Fibroblast of skin of right quadriceps (primary cell): ENCODE results near the gene FAM228B.
"Not testable (repeated sequence)": the region's sequence is repeated elsewhere in the genome, so short reads cannot be mapped to it uniquely, and the experiment has no call there.

ENCODE experiments used
- DNase-seq: peaks from one replicate; pipeline ENCODE4 v3.0.0-alpha.2; 2013

FAM228B gene

DNA sequence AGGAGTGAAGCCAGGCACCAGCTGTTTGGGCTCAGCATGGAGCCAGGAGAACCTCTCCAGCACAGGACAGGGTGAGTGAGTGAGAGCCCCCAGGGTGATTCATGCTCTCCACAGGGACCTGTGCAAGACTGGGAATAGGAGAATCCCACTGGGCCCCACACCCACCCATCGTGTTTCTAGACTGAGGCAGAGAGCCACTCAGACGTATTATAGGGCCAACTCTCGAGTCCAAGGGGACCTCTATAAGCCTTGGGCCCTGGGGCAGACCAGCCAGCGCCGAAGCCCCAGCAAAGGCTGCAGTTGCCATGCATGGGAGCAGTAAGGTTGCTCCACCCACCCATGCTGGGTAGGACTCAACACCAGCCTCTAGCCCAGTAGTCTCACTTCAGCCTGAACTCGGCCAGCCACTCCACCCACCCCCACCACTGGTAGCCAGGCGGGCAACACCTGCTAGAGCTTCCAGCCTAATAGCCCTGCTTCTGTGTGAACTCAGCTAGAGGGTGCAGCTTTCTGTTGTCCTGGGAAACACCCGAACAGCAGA, 19.1 kb upstream of the FAM228B start:
- DNase-seq, result no peak

DNA sequence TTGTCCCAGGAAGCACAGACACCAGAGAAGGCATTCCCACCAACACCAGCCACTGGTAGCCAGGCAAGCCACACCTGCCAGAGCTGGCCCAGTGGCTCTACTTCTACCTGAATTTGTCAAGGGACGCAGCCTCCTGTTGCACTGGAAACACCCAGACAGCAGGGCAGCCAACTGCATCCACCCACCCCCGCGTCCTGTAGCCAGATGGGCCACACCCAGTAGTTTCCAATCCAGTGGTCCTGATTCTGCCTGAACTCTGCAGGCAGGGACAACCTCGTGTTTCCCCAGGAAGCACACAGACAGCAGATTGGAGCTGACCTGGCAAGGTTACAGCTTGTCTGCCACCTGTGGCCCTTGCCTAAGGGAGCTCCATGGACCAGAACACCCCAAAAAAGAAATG, 18.4 kb upstream of the FAM228B start:
- DNase-seq, result no peak

DNA sequence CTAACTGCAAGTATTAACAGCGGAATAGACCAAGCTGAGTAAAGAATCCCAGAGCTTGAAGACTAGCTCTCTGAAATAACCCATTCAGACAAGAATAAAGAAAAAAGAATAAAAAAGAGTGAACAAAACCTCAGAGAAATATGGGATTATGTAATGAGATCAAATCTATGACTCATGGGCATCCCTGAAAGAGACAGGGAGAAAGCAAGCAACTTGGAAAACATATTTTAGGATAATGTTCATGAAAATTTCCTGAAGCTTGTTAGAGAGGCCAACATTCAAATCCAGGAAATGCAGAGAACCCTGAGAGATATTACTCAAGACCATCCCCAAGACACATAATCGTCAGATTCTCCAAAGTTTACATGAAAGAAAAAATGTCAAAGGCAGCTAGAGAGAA, 17.5 kb upstream of the FAM228B start:
- DNase-seq, result peak; percentile 41

DNA sequence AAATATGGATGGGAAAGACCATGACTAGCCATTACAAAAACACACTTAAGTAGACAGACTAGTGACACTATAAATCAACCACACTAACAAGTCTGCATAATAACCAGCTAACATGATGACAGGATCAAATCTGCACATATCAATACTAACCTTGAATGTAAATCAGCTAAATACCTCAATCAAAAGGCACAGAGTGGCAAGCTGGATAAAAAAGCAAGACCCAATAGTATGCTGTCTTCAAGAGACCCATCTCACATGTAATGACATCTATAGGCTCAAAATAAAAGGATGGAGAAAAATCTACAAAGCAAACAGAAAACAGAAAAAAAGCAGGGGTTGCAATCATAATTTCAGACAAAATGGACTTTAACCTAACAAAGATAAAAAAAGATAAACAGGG, 16.5 kb upstream of the FAM228B start:
- DNase-seq, result no peak

DNA sequence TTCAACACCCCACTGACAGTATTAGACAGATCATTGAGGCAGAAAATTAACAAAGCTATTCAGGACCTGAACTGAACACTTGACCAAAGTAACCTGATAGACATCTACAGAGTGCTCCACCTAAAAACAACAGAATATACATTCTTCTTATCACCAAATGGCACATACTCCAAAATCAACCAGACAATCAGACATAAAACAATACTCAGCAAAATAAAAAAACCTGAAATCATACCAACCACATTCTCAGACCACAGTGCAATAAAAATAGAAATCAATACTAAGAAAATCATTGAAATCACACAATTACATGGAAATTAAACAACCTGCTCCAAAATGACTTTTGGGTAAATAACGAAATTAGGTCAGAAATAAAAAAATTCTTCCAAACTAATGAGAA, 15.9 kb upstream of the FAM228B start:
- no peak for DNase-seq

DNA sequence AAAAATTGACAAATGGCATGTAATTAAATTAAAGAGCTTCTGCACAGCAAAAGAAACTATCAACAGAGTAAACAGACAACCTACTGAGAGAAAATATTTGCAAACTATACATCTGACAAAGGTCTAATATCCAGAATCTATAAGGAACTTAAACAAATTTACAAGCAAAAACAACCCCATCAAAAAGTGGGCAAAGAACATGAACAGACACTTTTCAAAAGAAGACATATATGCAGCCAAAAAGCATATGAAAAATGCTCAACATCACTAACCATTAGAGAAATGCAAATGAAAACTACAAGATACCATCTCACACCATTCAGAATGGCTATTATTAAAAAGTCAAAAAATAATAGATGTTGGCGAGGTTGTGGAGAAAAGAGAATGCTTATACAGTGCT, 13.8 kb upstream of the FAM228B start:
- DNase-seq, result not testable (repeated sequence)

DNA sequence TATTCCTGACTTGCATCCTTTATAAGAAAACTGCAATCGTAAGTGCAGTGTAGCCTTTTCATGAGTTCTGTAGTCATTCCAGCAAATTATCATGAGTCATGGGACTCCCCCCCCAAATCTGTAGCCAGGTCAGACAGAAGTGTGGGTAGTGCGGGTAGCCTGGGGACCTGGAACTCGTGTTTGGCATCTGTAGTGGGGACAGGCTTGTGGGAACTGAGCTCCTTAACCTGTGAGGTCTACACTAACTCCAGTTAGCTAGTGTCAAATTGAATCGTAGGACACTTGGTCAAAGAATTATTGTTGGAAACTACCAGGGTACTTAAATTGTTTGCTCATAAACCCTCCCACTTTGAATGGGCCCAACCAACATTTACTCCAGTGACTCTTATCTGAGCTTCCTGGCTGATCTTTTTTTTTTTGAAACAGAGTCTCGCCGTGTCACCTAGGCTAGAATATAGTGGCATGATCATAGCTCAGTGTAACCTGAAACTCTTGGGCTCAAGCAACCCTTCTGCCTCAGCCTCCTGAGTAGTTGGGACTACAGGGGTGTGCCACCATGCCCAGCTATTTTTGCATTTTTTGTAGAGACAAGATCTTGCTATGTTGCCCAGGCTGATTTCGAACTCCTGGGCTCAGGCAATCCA, 12.5 kb upstream of the FAM228B start:
- no peak for DNase-seq

DNA sequence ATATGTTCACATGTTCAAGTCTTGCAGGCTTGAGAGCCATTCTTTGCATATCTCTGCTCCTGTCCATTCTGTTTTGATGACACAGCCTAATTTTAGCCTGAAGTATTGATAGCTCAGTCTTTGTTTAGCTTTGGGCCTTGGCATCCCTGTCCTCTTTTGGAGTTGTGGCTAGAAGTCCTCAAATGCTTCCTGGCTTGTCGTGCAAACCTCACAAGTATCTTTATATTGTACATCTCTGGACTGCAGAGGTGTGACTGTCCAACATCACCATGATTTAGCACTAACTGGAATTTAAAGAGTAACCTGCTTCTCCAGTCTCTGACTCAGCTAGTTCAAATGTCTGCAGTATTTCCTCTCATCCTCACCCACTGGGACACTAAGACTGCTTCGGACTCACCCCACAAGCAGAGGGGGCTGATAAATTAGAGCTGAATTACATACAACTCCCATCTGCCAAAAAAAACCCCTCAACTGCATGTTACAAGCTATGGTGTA, 11.8 kb upstream of the FAM228B start:
- peak; percentile 60 for DNase-seq

DNA sequence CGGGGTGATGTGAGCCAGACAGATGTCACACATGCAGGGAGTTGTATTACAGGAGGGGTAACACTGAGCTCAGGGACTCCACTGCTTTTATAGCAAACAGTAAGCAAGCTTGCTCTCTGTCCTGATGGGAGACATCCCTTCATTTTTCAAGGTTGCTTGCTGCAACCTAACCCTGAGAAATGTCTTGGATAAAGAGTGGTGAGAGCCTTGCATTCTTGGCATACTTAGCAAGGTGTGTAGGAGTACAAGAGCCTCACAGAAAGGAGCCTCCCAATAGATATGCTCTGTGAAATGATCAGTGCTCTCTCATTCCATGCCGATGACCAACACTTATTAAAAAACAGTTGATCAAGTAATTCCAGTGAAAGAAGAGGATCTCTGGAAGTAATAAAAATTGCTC, 8.2 kb upstream of the FAM228B start:
- DNase-seq, result peak; percentile 51

DNA sequence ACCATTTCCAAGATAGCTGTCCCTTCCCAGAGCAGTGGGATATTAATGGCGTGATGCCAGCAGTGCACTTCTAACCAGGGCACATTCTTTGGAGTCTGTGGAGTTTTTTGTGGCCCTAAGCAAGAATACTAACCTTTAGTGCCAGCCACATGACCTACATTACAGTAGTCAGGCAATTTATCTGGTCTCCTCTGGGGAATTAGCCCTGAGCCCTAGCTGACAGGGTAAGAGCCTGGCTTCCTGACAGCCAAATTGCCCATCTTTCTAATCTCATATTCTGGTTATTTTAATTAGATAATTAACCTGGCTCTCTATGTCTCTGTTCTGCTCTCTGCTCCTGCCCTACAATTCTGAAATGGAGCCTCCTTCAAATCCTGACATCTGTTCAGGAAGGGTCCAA, 5.4 kb upstream of the FAM228B start:
- DNase-seq, result no peak

DNA sequence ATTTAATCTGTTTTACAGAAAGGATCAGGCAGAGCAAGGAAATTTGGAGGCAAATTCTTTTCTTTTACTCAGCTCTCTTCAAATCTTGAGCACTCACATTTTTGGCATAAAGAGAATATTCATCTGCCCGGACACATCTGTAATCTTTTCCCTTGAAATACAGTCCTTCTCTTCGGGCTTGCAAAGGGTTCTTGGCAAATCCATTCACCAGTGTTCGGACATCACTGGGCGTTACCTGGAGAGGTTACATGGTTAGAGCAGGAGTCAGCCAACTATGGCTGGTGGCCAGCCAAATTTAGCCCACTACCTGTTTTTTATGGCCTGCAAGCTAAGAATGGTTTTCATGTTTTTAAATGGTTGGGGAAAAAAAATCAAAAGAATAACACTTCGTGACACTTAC, 2.2 kb upstream of the FAM228B start:
- DNase-seq, result no peak

DNA sequence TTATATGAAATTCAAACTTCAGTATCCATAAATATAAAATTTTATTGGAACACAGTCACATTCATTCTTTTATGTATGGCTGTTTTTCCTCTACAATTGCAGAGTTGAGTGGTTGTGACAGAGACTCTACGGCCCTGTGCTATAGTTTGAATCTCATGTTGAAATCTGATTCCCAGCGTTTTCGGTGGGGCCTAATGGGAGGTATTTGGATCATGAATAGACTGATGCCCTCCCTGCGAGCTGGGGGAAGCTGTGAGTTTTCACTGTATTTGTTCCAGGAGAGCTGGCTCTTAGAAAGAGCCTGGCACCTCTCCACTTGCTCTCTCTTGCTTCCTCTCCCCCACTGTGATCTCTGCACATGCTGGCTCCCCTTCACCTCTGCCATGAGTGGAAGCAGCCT, 1.8 kb upstream of the FAM228B start:
- DNase-seq, result no peak

DNA sequence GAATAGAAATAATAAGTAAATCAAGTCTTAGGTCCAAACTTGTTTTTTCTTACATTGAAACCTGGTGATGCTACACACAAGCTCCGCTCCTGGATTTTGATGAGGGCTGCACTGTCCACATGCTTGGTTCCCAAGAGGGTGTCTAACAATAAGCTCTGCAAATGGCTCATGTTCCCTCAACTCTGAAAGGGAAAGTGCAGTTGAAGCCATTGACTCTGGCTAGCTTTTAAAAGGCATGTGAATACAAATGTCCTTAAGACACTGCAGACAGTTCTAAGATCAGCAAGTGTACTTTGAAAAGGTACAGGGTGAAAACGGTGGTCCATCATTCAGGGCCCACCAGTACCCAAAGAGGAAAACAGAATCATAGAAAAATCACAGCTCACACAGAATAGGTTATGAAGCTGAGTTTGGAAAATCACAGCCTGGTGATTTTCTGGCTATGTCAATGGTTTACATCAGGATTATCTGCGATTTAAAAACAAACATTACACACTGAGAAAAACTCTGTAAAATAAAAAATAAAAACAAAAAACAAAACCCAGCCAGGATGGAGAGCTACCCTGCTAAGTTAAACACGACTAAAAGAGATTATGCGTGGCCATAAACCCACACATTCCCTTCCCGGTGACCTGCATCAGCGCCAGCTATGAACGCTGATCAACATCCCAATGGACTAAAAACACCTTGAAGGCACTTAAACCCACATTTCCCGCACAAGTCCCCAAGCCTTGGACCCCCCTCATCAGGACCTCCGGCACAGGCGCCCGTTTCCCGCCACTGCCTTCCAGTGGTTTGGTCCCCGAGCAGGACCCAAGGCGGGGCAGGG, 689 bp upstream of the FAM228B start:
- DNase-seq, result no peak

DNA sequence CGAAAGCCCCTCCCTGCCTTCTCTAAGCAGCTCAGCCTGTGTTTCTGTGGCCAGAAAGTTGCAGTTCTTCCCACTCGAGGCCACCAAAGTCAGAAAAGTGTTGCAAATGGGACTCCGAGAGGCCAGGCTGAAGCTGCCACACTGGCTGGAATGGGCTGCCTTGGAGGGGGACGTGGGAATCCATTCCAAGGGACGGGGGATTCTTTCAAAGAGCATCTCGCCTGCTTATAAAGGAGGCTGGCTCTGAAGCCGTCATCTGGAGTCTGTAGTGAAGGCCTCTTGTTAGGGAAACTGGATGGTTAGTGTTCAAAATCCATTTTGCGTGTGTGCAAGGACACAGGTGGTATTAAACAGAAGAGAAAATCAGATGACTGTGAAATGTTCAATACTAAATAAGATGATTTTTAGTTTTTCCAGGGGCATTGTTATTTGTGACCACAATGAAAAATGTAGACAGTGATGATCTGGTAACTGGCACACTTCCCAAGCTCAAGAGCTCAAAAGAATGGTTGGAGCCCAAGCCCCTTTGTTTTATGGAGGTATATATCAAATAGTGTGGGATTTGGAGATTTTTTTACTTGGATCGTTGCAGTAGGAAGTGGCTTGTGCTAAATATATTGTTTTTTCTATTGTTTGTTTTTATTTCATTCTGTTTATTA, 782 bp downstream of the FAM228B start:
- peak; percentile 39 for DNase-seq

DNA sequence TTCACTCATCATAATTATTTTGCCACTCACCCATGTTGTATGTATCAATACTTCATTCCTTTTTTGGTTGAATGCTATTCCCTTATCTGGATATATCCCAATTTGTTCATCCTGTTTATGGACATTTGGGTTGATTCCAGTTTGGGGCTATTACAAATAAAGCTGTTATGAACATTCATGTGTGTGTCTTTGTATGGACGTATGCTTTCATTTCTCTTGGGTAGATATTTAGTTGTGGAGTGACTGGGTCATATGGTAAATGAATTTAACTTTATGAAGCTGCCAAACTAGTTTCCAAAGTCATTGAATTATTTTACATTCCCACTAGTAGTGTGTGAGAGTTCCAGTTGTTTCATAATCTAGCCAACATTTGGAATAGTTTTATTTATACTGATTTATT, 2.7 kb downstream of the FAM228B start:
- DNase-seq, result no peak

DNA sequence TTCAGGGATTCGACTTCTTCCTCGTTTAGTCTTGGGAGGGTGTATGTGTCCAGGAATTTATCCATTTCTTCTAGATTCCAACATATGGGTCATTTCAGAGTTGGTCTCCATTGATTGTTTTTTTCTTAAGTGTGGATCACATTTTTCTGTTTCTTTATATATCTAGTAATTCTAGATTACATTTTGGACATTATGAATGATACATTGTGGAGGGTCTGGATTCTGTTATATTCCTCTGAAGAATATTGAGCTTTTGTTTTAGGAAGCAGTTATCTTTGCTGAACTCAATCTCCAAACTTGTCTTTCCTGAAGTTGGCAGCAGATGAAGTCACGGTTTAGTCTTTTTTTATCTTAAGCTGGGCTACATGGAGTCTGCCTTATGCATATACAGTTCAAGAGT, 9.3 kb downstream of the FAM228B start:
- no peak for DNase-seq

DNA sequence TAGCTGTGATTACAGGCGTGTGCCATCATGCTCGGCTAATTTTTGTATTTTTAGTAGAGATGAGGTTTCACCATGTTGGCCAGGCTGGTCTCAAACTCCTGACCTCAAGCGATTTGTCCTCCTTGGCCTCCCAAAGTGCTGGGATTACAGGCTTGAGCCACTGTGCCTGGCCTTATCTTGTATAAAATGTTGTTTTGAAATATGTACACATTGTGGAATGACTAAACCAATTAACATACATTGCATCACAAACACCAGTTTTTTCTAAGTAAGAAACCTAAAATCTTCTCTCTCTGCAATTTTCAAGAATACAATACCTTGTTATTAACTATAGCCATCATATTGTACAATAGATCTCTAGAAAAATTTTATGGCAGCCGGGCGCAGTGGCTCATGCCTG, 17.0 kb downstream of the FAM228B start:
- DNase-seq, result not testable (repeated sequence)

DNA sequence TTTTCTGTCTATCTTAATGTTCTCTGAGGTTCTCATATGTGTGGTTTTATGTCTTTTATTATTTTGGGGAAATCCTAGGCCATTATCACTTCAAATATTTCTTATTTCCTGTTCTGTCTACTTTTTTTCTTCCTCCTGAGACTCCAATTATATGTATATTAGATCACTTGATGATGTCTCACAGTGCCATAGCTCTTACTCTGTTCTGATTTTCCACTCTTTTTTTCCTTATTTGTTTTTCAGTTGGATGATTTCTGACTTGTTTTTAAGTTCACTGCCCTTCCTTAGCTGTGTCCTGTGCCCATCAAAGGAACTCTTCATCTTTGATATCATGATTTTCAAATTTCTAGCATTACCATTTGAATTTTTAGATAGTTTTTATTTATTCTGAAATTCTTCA, 24.1 kb downstream of the FAM228B start:
- DNase-seq, result no peak

DNA sequence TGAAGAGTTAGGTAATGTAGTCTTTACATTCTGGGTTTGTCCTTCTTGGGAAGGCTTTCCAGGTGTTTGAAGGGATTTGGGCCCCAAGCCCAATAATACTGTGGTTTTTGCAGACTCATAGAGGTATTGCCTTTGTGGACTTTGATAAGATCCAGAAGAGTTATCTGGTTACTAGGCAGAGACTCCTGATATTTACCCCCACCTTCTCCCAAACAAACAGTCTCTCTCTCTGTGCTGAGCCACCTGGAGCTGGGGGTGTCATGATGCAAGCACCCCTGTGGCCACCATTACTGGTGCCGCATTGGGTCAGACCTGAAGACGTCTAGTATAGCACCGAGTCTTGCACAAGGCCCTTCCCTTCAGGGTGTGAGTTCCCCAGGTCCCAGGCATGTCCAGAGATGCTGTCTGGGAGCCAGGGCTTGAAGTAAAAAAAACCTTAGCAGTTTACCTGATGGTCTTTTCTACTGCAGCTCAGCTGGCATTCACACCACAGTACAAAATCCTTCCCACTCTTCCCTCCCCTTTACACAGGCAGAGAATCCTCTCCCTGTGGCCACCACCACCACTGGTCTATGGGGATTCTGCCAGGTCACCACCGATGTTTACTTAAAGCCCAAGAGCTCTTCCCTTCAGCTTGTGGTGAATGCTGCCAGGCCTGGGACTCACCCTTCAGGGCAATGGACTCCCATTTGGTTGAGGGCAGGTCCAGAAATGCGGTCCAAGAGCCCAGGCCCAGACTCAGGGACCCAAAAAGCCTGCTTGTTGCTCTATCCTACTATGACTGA, 29.3 kb downstream of the FAM228B start:
- no peak for DNase-seq

DNA sequence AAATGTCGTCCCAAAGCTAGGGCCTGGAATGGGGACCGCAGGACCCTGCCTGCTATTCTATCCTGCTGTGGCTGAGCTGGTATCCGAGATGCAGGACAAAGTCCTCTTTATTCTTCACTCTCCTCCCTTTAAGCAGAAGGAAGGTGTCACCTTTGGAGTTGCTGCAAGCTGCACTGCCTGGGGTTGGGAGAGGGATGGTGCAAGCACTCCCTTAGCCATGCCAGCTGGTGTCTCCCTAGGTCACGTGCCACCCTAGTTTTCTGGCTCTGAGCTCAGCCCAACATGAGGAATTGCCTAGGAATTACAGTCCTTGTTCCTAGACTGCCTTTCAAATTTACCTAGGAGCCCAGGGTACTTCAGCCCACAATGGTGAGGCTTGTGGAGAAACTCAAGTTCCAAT, 30.2 kb downstream of the FAM228B start:
- DNase-seq, result no peak

DNA sequence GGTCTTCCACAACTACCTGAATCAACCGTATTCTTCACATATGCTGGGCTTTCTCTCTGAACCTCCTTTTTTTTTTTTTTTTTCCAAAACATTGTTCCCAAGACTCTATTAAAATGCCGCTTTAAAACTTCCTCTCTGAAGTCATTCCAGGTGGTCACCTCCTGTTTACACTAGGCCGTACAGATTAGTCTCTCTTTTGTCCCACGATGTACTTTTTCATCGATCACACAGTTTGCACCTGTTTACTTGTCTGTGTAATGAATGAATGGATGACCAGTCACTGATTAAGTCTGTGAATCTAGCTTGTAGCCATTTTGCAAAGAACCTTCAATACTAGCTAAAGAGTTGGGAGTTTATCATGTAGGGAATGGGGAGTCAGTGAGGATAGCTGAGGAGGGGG, 34.9 kb downstream of the FAM228B start:
- DNase-seq, result no peak

DNA sequence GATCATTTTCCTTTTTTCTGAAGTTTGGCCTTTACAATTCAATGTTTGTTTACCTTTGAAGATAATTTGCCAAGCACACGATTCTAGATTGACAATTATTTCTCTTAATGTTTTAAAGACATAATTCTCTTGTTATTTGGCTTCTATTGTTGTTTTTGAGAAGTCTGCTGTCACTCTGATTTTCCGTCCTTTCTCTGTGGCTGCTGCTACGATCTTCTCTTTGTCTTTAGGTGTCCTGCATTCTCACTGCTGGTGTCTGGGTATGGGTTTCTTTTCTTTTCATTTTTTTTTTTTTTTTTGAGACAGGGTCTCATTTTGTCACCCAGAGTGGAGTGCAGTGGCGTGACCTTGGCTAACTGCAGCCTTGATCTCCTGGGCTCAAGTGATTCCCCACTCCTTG, 36.4 kb downstream of the FAM228B start:
- DNase-seq, result no peak

DNA sequence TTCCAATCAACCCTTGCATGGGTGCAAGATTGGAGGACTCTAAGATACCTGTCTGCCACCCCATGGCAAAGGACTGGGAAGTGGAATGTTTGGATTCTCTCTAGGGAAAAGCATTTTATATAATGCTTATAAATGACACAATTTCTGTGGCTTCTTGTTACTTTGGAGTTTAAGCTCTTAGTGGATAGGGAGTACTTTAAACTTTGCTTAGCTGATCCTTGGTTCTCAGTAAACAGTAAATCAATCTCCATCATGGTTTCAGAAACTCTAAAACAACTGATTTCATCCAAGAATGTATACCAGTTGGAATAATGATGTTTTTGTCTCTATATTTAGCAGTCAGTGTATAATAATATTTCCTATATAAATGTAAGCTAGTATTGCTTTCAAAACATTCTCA, 37.5 kb downstream of the FAM228B start:
- DNase-seq, result no peak
